Stimulated activated CD8-positive, alpha-beta memory T cell treated with anti-CD3 and anti-CD28 coated beads, Interleukin-15, amount 100 ng/mL, for 48 hours (primary cell): ENCODE data around the gene C10orf88.
A peak's percentile ranks its signal among the peaks of the same experiment; 100 is the strongest.
"Not testable (repeated sequence)": the region's sequence is repeated elsewhere in the genome, so short reads cannot be mapped to it uniquely, and the experiment has no call there.

Experiments used
- DNase-seq, 2 donors: peaks; one replicate each; pipeline ENCODE4 v3.0.0-alpha.2; 2020; ENCODE audit warnings: low read depth in 2 of 2

The C10orf88 gene

GRCh38 chr10:122962405-122962804, 8.4 kb upstream of the C10orf88 start:
- DNase-seq: no peak

GRCh38 chr10:122957474-122957873, 3.4 kb upstream of the C10orf88 start:
- no peak for DNase-seq

GRCh38 chr10:122955892-122956291, 1.9 kb upstream of the C10orf88 start:
- no peak for DNase-seq

GRCh38 chr10:122954731-122955050, 664 bp upstream of the C10orf88 start:
- no peak for DNase-seq

- DNase-seq: no peak
Measured at GRCh38 chr10:122949296-122949695, 4.7 kb downstream of the C10orf88 start.

- DNase-seq: no peak
Measured at GRCh38 chr10:122939856-122940543, 14.0 kb downstream of the C10orf88 start.

- DNase-seq: no peak
Measured at GRCh38 chr10:122939133-122939855, 14.7 kb downstream of the C10orf88 start.

- DNase-seq: no peak
Measured at GRCh38 chr10:122931088-122931906, 22.7 kb downstream of the C10orf88 start.

- no peak for DNase-seq
Measured at GRCh38 chr10:122930140-122930539, 23.9 kb downstream of the C10orf88 start.

GRCh38 chr10:122915700-122916099, 38.3 kb downstream of the C10orf88 start:
- DNase-seq: no peak

- DNase-seq: peak; percentile 4 to 12
Measured at GRCh38 chr10:122911889-122912484, 42.0 kb downstream of the C10orf88 start.

GRCh38 chr10:122910310-122910709, 43.7 kb downstream of the C10orf88 start, which contains the start of gene FAM24A:
FAM24A (plus strand) TSS chr10:122910610; CDS start chr10:122911635, 1,025 bp downstream.
- DNase-seq: no peak

GRCh38 chr10:122903861-122904260, 50.2 kb downstream of the C10orf88 start:
- DNase-seq: not testable (repeated sequence)

- no peak for DNase-seq
Measured at GRCh38 chr10:122894261-122894944, 59.6 kb downstream of the C10orf88 start.

GRCh38 chr10:122884166-122884565, 69.9 kb downstream of the C10orf88 start:
- no peak for DNase-seq

GRCh38 chr10:122882766-122883165, 71.3 kb downstream of the C10orf88 start:
- DNase-seq: no peak
